ENCODE data around the gene PSMB9. TPM values are rescaled to one million over a fixed set of nuclear protein-coding genes. Genes with fewer than 3 reads are reported as not detected.
A peak's percentile ranks its signal among the peaks of the same experiment; 100 is the strongest.

Gene PSMB9
- total and polyA plus RNA-seq, 9 of the 15 experiments (the other 6 are each of a cell fraction or from before 2014, with no cell fraction given): 1.1 to 3.7 (median 2.4) TPM

- no peak for TF ChIP-seq ZNF79 (CRISPR knock-in tag; IDR thresholded peaks at IDR 0.05; ENCODE audit: low read depth)
- peak; percentile 86 for TF ChIP-seq ARID2 (IDR thresholded peaks at IDR 0.05)
- peak in 1 of 2 experiments; percentile 83; a peak in 2 of 4 replicates for TF ChIP-seq SRF (CRISPR knock-in tag; IDR thresholded peaks at IDR 0.05)
- TF ChIP-seq ZNF408 (CRISPR knock-in tag; IDR thresholded peaks at IDR 0.05; ENCODE audit: low read depth): no peak
- TF ChIP-seq ZNF318 (IDR thresholded peaks at IDR 0.05; ENCODE audit: borderline replicate concordance in 1 of 2, low read depth in 1 of 2): no peak
- TF ChIP-seq NEUROD1 (IDR thresholded peaks at IDR 0.05; ENCODE audit: borderline replicate concordance, low read depth, low read length, partially characterized antibody): peak; percentile 37
- no peak for TF ChIP-seq PHB2 (IDR thresholded peaks at IDR 0.05; ENCODE audit: low read depth)
- 0 out of 2 replicates have a peak, but pooled peaks have one; percentile 45 for TF ChIP-seq RREB1 (CRISPR knock-in tag; IDR thresholded peaks at IDR 0.05)
- peak; percentile 65 for TF ChIP-seq HCFC1 (IDR thresholded peaks at IDR 0.05; ENCODE audit: low read depth, low read length)
- TF ChIP-seq CREB5 (CRISPR knock-in tag; IDR thresholded peaks at IDR 0.05): no peak
These were observed 15.7 kb upstream of the PSMB9 start, which contains the start of gene TAP2 (continued) for GRCh38 chr6:32838114-32838958.

Measured in K562 (cell line).